ENCODE data around the gene OLIG3. TPM values are rescaled to one million over a fixed set of nuclear protein-coding genes. Genes with fewer than 3 reads are reported as not detected.

OLIG3 gene
- total RNA-seq, 4 donors from 2014 or later = not detected

DNA sequence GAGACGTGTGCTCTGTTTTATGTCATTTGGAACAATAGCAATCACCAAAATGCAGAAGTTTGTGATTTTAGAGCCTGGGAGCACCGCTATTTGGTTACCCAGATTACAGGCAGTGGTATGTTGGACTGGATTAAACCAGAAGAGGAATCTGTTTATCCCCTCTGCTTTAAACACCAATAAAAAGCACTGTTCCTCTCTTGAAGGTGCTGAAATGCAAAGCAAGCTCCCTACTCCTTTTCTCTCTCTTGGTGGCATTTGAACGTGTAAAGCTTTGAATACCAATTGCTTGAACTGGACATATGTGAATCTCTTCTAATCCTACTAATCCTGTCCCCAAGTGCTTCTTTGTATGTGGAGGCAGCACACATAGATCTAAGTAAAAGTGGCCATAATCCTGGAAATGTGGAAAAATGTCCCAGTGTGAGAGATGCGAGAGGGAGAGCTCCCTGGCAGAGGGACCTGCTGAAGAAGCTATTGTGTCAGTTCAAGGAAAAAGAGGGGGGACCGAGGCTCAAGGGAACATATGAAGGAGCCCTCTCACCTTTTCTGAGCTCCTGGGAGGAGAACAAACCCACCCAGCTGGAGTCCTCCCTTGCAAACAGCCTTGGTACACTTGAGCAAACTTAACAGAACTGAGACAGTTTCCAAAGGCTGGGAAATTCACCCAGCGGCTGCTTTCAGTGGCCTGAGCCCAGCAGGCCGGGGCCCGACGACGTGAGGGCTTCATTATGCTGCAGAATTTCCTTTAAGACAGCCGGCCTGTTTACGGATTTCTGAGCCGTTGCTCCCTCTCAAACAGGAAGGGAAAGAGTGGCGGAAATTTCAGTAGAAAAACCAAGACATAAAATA, 18.8 kb upstream of the OLIG3 start:
- ATAC-seq (ENCODE audit: low FRiP score) = no peak
- DNase-seq (ENCODE audit: low spot score) = no peak
- TF ChIP-seq, protein P1, sequence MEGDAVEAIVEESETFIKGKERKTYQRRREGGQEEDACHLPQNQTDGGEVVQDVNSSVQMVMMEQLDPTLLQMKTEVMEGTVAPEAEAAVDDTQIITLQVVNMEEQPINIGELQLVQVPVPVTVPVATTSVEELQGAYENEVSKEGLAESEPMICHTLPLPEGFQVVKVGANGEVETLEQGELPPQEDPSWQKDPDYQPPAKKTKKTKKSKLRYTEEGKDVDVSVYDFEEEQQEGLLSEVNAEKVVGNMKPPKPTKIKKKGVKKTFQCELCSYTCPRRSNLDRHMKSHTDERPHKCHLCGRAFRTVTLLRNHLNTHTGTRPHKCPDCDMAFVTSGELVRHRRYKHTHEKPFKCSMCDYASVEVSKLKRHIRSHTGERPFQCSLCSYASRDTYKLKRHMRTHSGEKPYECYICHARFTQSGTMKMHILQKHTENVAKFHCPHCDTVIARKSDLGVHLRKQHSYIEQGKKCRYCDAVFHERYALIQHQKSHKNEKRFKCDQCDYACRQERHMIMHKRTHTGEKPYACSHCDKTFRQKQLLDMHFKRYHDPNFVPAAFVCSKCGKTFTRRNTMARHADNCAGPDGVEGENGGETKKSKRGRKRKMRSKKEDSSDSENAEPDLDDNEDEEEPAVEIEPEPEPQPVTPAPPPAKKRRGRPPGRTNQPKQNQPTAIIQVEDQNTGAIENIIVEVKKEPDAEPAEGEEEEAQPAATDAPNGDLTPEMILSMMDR (IDR thresholded peaks at IDR 0.05) = no peak

DNA sequence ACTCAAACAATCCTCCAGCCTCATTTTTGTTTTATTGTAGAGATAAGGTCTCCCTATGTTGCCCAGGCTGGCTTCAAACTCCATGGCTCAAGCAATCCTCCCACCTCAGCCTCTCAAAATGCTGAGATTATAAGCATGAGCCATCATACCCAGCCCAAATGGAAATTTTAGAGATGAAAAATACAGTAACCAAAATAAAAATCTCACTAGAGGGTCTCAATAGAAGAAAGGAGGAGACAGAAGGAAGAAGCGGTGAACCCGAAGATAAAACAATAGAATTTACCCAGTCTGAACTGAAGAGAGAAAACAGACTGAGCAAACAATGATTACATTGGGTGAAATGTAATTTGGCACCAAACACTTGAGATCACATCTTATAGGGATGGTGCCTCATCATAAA, 16.7 kb upstream of the OLIG3 start:
- TF ChIP-seq, protein P1 (IDR thresholded peaks at IDR 0.05) = no peak
- DNase-seq (ENCODE audit: low spot score) = no peak
- ATAC-seq (ENCODE audit: low FRiP score) = no peak

DNA sequence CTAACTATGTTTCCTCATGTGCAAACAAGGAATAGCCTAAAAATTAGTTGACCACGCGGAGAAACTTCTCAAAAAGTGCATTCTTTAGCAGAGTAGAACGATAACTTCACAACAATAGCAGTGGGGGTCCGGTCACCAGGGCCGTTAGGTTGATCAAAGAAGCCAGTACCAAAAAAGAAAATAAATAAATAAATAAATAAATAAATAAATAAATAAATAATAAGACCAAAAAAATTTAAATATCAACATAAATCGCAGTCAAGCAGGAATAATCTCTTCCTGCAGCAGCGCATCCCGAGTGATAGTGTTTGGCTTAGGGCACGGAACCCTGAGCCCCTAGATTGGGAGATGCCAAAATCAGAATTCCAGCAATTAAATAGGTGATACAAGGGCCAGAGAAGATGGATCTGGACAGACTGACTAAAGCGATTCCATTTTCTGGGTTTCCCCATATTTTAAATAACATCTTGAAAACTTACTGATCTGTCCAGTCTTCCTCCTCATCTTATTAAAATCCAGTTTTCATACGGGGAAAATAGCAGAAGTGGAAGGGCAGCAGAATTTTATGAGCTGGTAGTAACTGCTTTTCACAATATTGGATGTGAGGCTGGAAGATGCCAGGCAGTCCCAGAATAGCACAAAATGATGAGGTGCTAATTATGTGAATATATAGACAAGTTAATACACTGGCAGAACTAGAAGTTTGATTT, 4.4 kb upstream of the OLIG3 start:
- ATAC-seq (ENCODE audit: low FRiP score) (no peak), DNase-seq (ENCODE audit: low spot score) (no peak)
- TF ChIP-seq, protein P1 (IDR thresholded peaks at IDR 0.05) = no peak

DNA sequence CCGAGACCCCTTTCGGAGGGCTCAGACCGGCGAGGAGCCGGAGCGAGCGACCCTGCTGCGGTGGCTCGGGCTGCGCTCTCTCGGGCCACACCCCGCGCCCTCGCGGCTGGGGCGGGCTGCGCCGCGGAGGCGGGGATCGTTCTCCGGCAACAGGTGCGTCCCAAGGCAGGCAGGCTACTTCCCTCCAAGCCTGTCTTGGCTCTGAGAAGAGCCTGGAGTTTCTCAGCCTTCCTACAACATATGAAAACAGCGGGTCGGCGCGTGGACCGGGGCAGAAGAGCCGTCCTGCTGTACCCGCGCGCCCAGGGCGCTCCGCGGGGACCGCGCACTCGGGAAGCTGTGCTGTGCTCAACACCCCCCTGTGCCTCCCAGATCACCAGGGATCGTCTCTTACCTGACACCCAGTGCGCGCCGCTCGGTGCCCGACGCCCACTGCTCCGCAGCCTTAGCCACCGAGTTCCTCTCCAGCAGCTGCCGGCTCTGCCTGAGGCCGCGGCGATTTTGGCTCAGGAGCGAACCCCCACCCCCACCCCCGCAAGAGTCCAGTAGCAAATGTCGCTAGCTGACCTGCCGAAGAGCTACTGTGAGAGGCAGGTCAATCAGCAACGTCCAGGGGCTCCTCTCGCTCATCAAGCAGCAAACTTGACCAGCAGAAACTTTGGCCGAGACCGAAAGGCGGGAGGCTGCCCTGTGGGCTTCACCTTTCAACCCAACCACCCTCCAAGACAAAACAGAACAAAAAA, 3.7 kb upstream of the OLIG3 start:
- TF ChIP-seq, protein P1 (IDR thresholded peaks at IDR 0.05) = no peak
- no peak for ATAC-seq (ENCODE audit: low FRiP score)
- no peak for DNase-seq (ENCODE audit: low spot score)

DNA sequence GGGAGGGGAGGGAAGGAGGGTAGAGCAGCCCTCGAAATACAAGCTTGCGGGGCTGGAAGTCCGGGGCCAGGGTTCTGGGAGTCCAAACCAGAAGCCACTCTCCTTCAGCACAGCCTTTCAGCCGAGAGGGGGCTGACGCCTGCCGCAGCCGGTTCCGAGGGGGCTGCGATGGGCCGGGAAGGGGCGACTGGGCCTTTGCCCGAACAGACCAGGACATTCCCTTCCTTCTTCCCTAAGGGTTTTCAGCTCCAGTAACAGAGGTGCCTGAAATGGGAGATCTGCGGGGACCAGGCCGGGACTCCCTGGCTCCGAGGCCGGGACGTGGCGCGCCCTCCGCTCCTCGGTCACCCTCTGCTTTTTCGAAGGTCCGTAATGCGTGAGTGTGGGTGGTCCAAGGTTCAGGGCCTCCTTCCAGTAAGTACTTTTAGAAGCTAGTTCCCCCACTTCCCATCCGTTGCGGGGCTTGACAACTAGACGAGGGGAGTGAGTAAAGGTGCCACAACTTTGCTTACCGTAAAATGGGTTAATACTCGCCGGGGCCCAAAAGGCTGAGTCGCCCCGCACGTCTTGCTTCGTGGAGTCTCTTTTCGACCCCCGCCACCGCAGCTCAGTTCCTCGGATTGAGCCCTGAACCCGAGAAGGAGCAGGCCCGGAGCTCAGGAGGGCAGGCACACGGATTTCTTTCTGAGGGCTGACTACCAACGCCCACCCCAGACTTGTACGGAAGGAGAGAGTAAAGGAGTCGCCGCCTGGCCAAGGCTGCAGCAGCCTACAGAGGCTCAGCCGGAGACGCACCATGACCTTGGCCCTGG, 2.9 kb upstream of the OLIG3 start:
- no peak for ATAC-seq (ENCODE audit: low FRiP score)
- TF ChIP-seq, protein P1 (IDR thresholded peaks at IDR 0.05) = no peak
- no peak for DNase-seq (ENCODE audit: low spot score)

DNA sequence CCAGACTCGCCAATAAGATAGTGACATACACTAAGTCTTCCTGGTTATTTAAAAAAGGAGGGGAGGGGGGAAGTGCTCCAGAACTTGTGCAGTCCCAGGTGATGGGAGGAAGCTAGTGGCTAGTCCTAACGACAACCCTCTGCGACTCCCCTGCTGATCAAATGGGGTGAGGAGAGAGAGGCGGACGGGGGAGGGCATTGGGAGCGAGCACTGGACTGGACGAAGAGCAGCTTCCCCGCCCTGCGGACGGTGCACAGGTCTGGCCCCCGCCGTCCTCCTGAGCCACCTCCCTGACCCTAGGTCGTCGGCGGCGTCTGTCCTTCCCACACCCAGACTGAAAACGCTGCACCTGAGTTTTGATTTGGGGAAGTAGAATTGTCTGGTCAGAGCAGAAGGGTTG, 2.2 kb upstream of the OLIG3 start:
- ATAC-seq (ENCODE audit: low FRiP score) (no peak), DNase-seq (ENCODE audit: low spot score) (no peak)
- TF ChIP-seq, protein P1 (IDR thresholded peaks at IDR 0.05) = no peak
